ENCODE measurements around the gene PTPRE.

DNA sequence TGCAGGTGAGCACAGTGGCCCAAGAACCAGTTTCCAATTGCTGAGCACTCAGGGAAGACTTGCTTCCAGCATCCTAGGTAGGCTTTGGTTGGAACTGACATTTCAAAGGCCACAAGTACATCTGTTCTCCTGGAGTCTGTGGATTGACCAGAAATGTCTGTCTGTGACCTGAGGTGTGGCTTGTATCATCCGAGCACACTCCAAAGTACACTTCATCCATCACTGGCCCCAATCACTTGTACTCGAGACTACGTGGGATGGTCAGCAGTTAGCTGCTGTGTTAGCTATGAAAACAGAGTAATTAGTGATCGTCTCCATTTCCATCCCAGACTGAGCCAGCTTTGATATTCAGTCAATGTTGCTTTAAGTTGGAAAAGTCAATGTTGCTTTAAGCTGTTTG is 174.3 kb downstream of the PTPRE start:
- no peak for TF ChIP-seq POLR2A (IDR thresholded peaks at IDR 0.05; ENCODE audit: low read length)
- no peak for TF ChIP-seq GATA1 (IDR thresholded peaks at IDR 0.05; ENCODE audit: low read depth, low read length)

Data from erythroblast (primary cell).